Measurements from ENCODE around the gene SLAMF6. TPM values are rescaled to one million over a fixed set of nuclear protein-coding genes. Genes with fewer than 3 reads are reported as not detected.
"Not testable (repeated sequence)": the region's sequence is repeated elsewhere in the genome, so short reads cannot be mapped to it uniquely, and the experiment has no call there.

The SLAMF6 gene
- total RNA-seq, 1 experiment from 2014 or later: not detected

- no peak for DNase-seq (ENCODE audit: low read depth)
Measured at GRCh38 chr1:160542303-160542945, 19.4 kb upstream of the SLAMF6 start.

- DNase-seq (ENCODE audit: low read depth): no peak
Measured at GRCh38 chr1:160541622-160542302, 18.7 kb upstream of the SLAMF6 start.

GRCh38 chr1:160540859-160541233 lies 17.8 kb upstream of the SLAMF6 start:
- DNase-seq (ENCODE audit: low read depth): no peak

DNA sequence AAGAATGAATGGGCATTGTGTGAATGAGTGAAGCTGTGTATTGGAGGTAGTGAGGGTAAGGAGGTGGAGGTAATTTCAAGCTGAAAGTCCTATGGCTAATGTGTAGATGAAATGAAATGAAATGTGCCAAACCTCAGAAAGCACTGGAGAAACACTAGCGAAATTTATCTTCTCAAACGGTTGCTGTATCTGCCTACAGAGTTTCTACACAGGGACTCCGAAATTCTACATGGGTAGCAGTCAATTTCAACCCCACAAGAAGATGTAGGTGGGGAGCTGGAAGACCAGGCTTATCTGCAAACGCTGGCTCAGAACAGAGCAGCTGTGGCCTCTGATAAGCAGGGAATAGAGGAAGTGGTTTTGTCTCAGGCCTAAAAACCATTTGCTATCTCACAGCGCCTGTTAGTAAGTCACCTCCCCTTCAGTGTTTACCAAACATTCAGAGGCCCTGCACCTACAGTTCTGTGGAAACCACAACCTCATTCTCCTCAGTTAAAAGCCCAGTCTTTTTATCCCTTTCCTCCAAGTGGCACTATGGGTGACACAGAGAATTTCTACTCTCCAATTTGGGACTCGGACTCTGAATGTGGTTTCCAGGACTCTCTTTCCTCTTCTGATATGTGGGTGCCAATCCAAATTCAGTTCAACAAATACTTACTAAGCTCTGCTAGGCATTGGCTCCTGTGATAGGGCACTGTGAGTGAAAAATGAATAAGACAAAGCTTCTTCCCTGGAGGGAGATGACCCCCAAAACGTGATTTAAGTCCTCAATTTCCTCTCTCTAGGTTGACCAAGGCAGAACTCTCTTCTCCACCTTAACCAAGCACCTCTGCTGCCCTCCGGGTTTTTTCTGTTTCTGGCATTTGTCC lies 17.2 kb upstream of the SLAMF6 start:
- no peak for DNase-seq (ENCODE audit: low read depth)

- no peak for DNase-seq (ENCODE audit: low read depth)
Measured at GRCh38 chr1:160539684-160539989, 16.6 kb upstream of the SLAMF6 start.

DNA sequence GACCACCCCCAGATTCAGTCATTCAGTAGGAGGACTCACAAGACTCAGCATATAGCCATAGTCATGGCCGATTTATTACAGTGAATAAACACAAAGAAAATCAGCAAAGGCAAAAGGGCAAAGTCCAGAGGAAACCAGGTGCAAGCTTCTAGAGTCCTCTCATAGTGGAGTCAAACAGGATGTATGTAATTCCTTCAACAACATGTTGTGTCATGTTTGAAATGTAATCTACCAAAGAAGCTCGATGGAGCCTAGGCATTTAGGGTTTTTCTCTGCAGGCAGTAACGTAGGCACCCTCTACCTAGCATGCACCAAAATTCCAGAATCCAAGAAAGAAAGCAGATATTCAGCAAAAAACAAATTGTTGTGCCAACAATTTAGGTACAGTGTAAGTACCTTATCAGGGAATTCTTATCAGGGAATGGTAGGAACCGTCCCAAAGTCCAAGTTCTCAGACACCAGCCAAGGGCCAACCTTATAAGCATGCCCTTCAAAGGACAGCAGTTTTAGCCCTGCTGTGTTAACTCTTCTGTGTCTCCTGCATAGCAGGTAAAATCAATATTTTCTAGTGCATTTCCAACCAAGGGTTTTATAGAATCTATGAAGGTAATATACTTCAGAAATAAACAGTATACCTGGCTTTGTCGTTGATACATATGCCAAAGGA lies 16.1 kb upstream of the SLAMF6 start:
- no peak for DNase-seq (ENCODE audit: low read depth)

- DNase-seq (ENCODE audit: low read depth): no peak
Measured at GRCh38 chr1:160537714-160538665, 14.9 kb upstream of the SLAMF6 start.

DNA sequence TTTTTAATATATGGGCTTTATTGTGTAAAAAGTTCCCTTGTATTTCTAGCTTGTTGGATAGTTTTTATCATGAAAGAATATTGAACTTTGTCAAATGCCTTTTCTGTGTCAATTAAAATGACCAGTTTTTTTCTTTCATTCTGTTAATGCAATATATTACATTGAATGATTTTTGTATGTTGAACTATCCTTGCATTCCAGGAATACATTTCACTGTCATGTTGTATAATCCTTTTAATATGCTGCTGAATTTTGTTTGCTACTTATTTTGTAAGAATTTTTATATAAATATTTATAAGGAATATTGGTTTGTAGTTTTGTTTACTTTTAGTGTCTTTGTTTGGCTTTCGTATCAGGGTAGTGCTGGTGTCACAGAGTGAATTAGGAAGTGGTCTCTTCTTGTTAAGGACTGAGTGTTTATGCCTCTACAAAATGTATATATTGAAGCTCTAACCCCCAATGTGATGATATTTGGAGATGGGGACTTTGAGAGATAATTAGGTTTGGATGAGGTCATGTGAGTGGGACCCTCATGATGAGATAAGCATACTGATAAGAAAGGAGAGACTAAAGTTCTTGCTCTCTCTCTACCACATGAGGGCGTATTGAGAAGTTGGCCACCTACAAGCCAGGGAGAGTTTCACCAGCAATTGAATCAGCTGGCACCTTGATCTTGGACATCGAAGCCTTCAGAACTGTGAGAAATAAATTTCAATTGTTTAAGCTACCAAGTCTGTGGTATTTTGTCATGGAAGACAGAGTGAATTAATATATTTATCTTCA lies 12.0 kb upstream of the SLAMF6 start:
- no peak for DNase-seq (ENCODE audit: low read depth)

DNA sequence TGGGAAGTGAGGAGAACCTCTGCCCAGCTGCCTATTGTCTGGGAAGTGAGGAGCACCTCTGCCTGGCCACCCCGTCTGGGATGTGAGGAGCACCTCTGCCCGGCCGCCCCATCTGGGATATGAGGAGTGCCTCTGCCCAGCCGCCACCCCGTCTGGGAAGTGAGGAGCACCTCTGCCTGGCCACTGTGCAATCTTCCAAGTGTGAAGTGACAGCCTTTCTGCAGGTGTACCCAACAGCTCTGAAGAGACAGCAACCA lies 9.4 kb upstream of the SLAMF6 start:
- DNase-seq (ENCODE audit: low read depth): not testable (repeated sequence)

GRCh38 chr1:160531809-160532556 lies 8.9 kb upstream of the SLAMF6 start:
- not testable (repeated sequence) for DNase-seq (ENCODE audit: low read depth)

DNA sequence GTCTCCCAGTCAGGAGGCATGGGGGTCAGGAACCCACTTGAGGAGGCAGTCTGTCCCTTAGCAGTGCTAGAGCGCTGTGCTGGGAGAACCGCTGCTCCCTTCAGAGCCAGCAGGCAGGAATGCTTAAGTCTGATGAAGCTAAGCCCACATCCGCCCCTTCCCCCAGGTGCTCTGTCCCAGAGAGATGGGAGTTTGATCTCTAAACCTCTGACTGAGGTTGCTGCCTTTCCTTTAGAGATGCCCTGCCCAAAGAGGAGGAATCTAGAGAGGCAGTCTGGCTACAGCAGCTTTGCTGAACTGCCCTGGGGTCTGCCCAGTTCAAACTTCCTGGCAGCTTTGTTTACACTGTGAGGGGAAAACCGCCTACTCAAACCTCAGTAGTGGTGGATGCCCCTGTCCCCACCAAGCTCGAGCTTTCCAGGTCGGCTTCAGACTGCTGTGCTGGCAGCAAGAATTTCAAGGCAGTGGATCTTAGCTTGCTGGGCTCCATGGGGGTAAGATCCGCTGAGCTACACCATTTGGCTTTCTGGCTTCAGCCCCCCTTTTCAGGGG lies 6.4 kb upstream of the SLAMF6 start:
- DNase-seq (ENCODE audit: low read depth): not testable (repeated sequence)

- not testable (repeated sequence) for DNase-seq (ENCODE audit: low read depth)
Measured at GRCh38 chr1:160523789-160524188, 734 bp upstream of the SLAMF6 start.

GRCh38 chr1:160522136-160522535 lies 919 bp downstream of the SLAMF6 start:
- DNase-seq (ENCODE audit: low read depth): no peak

DNA sequence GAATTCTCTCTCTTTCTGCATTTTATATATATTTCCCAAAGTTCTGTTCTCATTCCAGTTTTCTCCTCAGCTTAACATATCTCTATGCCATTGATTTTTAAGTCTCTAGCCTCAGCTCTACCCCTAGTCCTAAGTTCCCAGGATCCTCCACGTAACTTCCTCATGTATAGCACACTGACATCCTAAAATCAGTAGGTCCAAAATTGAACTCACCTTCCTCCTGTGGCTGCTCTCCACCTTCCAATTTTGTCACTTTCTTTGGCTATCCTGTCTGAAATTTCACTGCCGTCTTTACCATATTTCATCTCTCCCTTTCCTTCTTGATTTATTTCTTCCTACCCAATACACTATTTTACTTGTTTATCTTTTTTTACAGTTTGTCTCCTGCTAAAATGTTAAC lies 1.5 kb downstream of the SLAMF6 start:
- no peak for DNase-seq (ENCODE audit: low read depth)

- no peak for DNase-seq (ENCODE audit: low read depth)
Measured at GRCh38 chr1:160520999-160521398, 2.1 kb downstream of the SLAMF6 start.

DNA sequence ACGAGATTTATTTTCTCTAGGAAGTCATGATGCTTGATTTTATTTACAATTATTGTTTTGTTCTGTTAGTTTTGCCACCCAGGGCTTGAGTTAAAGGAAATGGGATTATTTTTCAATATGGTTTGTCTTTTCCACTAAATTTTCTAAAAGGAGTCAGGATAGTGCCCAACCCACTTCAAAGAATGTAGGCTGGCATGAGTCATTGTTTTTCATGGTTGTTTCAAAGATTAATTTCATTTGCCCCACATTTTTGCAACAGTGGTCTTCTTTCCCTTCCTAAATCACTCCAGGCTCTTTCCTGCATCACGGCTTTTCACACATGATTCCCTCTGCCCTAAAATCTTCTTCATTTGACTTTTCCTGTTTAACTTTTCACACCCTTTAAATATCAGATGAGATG lies 2.5 kb downstream of the SLAMF6 start:
- no peak for DNase-seq (ENCODE audit: low read depth)

- no peak for DNase-seq (ENCODE audit: low read depth)
Measured at GRCh38 chr1:160519642-160520435, 3.2 kb downstream of the SLAMF6 start.

GRCh38 chr1:160517519-160517918 lies 5.5 kb downstream of the SLAMF6 start:
- not testable (repeated sequence) for DNase-seq (ENCODE audit: low read depth)

- not testable (repeated sequence) for DNase-seq (ENCODE audit: low read depth)
Measured at GRCh38 chr1:160515908-160516307, 7.1 kb downstream of the SLAMF6 start.

All from LHCN-M2 (cell line).